Esophagus muscularis mucosa (tissue), 4 donors: Measurements from ENCODE around the gene TEX101. TPM values are rescaled to one million over a fixed set of nuclear protein-coding genes. Genes with fewer than 3 reads are reported as not detected.
"Not testable (repeated sequence)": the region's sequence is repeated elsewhere in the genome, so short reads cannot be mapped to it uniquely, and the experiment has no call there.

ENCODE experiments used
- DNase-seq: peaks from one replicate; pipeline ENCODE4 v3.0.0-alpha.2; 2017; ENCODE audit errors: extremely low spot score
- H3K27ac ChIP-seq, 4 donors: fragments of 200-600 bp; sonication (generic); replicated peaks in 1 of 4; 1 replicate in 3 of 4; 2 replicates in 1 of 4; pipeline ENCODE4 v1.5.1; 2016 to 2019; ENCODE audit warnings: mild to moderate bottlenecking in 1 of 4
- H3K27me3 ChIP-seq, 4 donors: fragments of 200-600 bp; sonication (generic); one replicate each; pipeline versions ENCODE4 v1.5.1 to v1.6.0; 2016 to 2019
- H3K36me3 ChIP-seq, 4 donors: fragments of 200-600 bp; sonication (generic); one replicate each; pipeline ENCODE4 v1.5.1; 2016 to 2019
- H3K4me1 ChIP-seq, 4 donors: fragments of 200-600 bp; sonication (generic); one replicate each; pipeline ENCODE4 v1.5.1; 2016 to 2019
- H3K4me3 ChIP-seq, 4 donors: fragments of 200-600 bp; sonication (generic); 1 replicate in 2 of 4; 2 replicates in 2 of 4; pipeline ENCODE4 v1.5.1; 2016 to 2019; ENCODE audit warnings: mild to moderate bottlenecking in 4 of 4, moderate library complexity in 1 of 4
- H3K9me3 ChIP-seq, 4 donors: fragments of 200-600 bp; sonication (generic); 1 replicate in 3 of 4; 2 replicates in 1 of 4; pipeline ENCODE4 v1.5.1; 2016 to 2019
- CTCF ChIP-seq, 3 experiments: fragments of 200-600 bp in 2 of 3; fragments of 450-650 bp in 1 of 3; sonication (generic) in 2 of 3; IDR thresholded peaks; one replicate each; pipeline ENCODE4 v1.5.1; 2017 to 2019; ENCODE audit warnings: antibody characterized with exemption in 3 of 3, mild to moderate bottlenecking in 2 of 3, moderate library complexity in 1 of 3
- EP300 ChIP-seq: sonication (generic); formaldehyde crosslinking; IDR thresholded peaks from one replicate; pipeline ENCODE4 v1.6.1; 2017; ENCODE audit warnings: antibody characterized with exemption
- POLR2A ChIP-seq: fragments of 450-650 bp; IDR thresholded peaks from one replicate; pipeline ENCODE4 v1.6.1; 2017; ENCODE audit warnings: antibody characterized with exemption, moderate library complexity, mild to moderate bottlenecking, low read depth
- POLR2AphosphoS5 ChIP-seq, 2 donors: sonication (generic); formaldehyde crosslinking; IDR thresholded peaks; one replicate each; pipeline ENCODE4 v1.6.1; 2017; ENCODE audit warnings: antibody characterized with exemption in 2 of 2
- WGBS: methylation state at CpG from one replicate; pipeline ENCODE4 v1.1.5; 2018; 5-methylcytosine and 5-hydroxymethylcytosine counted together
- intact Hi-C: fragments of 100-400 bp; cut with DNase I; formaldehyde crosslinking; loops from one replicate; pipeline ENCODE4 v1.15.1; 2023
- total RNA-seq, 4 donors: library from RNA; depleted of rRNA; stranded (reverse); fragments of >200 nt; gene quantifications; one replicate each; pipeline versions ENCODE4 v1.1.0 to v1.2.1, GENCODE V29; 2016

Gene TEX101
- not detected for total RNA-seq

- no peak within 1 kb of the TSS for H3K4me3 ChIP-seq
- H3K36me3 ChIP-seq, result no peaks in the 10 kb centered on the region
- intact Hi-C loops, result no loop called here
- DNase-seq, result no peak
- H3K27me3 ChIP-seq, result no peaks in the 10 kb centered on the region
- WGBS, result 94% methylated on average over 21 of the region's 21 CpGs
- no peaks in the 10 kb centered on the region for H3K4me1 ChIP-seq
- no peaks in the 10 kb centered on the region for H3K9me3 ChIP-seq
- no peak within 1 kb of the TSS for H3K27ac ChIP-seq
- TF ChIP-seq CTCF (IDR thresholded peaks at IDR 0.05) (no peak), POLR2AphosphoS5 (IDR thresholded peaks at IDR 0.05) (no peak), POLR2A (no peak)
Observed at GRCh38 chr19:43414554-43414953, at the start of gene TEX101. Gene TEX101 (plus strand): TSS chr19:43414890. CDS start chr19:43415920, 1,030 bp downstream.

- H3K4me1 ChIP-seq, H3K36me3 ChIP-seq, DNase-seq, H3K27ac ChIP-seq, H3K4me3 ChIP-seq, intact Hi-C loops, H3K9me3 ChIP-seq: not testable (repeated sequence)
- peaks cover 0 to 23% (median 0%) of the 10 kb centered on the region in 4 donors for H3K27me3 ChIP-seq
- 96% methylated on average over 3 of the region's 9 CpGs for WGBS
Observed at GRCh38 chr19:43365677-43366076, 49.0 kb upstream of the TEX101 start.

GRCh38 chr19:43367822-43368221 lies 46.9 kb upstream of the TEX101 start:
- Histone ChIP-seq H3K27me3 (peaks cover 0 to 18% (median 0%) of the 10 kb centered on the region in 4 donors), H3K27ac (no peak overlapping the region), H3K4me3 (no peak overlapping the region), H3K4me1 (no peaks in the 10 kb centered on the region), H3K9me3 (no peaks in the 10 kb centered on the region), H3K36me3 (no peaks in the 10 kb centered on the region)
- WGBS, result 75% methylated on average over 2 of the region's 2 CpGs
- intact Hi-C loops, result no loop called here
- TF ChIP-seq POLR2A, result no peak
- no peak for TF ChIP-seq EP300
- no peak for TF ChIP-seq CTCF (IDR thresholded peaks at IDR 0.05)
- TF ChIP-seq POLR2AphosphoS5 (IDR thresholded peaks at IDR 0.05), result no peak
- DNase-seq, result no peak

- DNase-seq, H3K4me1 ChIP-seq, H3K9me3 ChIP-seq, H3K27ac ChIP-seq, H3K36me3 ChIP-seq, H3K4me3 ChIP-seq, intact Hi-C loops: not testable (repeated sequence)
- H3K27me3 ChIP-seq, result peaks cover 0 to 15% (median 0%) of the 10 kb centered on the region in 4 donors
- 52% methylated on average over 5 of the region's 9 CpGs for WGBS
Observed at GRCh38 chr19:43368897-43369296, 45.8 kb upstream of the TEX101 start.

GRCh38 chr19:43371909-43372308 lies 42.8 kb upstream of the TEX101 start:
- Histone ChIP-seq H3K27ac (no peak overlapping the region), H3K4me3 (no peak overlapping the region), H3K27me3 (peaks cover 0 to 9% (median 0%) of the 10 kb centered on the region in 4 donors), H3K36me3 (no peaks in the 10 kb centered on the region), H3K9me3 (no peaks in the 10 kb centered on the region), H3K4me1 (no peaks in the 10 kb centered on the region)
- TF ChIP-seq CTCF (IDR thresholded peaks at IDR 0.05) (no peak), POLR2A (no peak), EP300 (no peak), POLR2AphosphoS5 (IDR thresholded peaks at IDR 0.05) (no peak)
- 86% methylated on average over 8 of the region's 8 CpGs for WGBS
- intact Hi-C loops, result no loop called here
- no peak for DNase-seq

- no peaks in the 10 kb centered on the region for H3K4me1 ChIP-seq
- H3K4me3 ChIP-seq, result no peak overlapping the region
- TF ChIP-seq EP300 (no peak), CTCF (IDR thresholded peaks at IDR 0.05) (no peak), POLR2AphosphoS5 (IDR thresholded peaks at IDR 0.05) (no peak), POLR2A (no peak)
- DNase-seq, result no peak
- intact Hi-C loops, result no loop called here
- peaks cover 0 to 9% (median 0%) of the 10 kb centered on the region in 4 donors for H3K27me3 ChIP-seq
- H3K36me3 ChIP-seq, result no peaks in the 10 kb centered on the region
- H3K9me3 ChIP-seq, result no peaks in the 10 kb centered on the region
- no peak overlapping the region for H3K27ac ChIP-seq
- 37% methylated on average over 7 of the region's 7 CpGs for WGBS
Observed at GRCh38 chr19:43372462-43372861, 42.2 kb upstream of the TEX101 start.

GRCh38 chr19:43377624-43378023 lies 37.1 kb upstream of the TEX101 start:
- intact Hi-C loops, H3K27ac ChIP-seq, H3K36me3 ChIP-seq, DNase-seq, H3K9me3 ChIP-seq, H3K4me3 ChIP-seq, H3K4me1 ChIP-seq: not testable (repeated sequence)
- H3K27me3 ChIP-seq, result peaks cover 0 to 31% (median 0%) of the 10 kb centered on the region in 4 donors
- no CpG with 5 or more reads among the region's 3 CpGs for WGBS
